GM18499 (cell line): Measurements from ENCODE around the gene PRKCA.
"Not testable (repeated sequence)": the region's sequence is repeated elsewhere in the genome, so short reads cannot be mapped to it uniquely, and the experiment has no call there.

Source experiments
- ATAC-seq: cut with Tn5 transposase; IDR thresholded peaks from one replicate; pipeline ENCODE4 v1.9.1; 2021; ENCODE audit warnings: moderate number of reproducible peaks; ENCODE audit not compliant: insufficient read depth, unreplicated experiment

The PRKCA gene

GRCh38 chr17:66349521-66350254, 47.3 kb downstream of the PRKCA start:
- no peak for ATAC-seq

GRCh38 chr17:66350576-66350975, 48.2 kb downstream of the PRKCA start:
- not testable (repeated sequence) for ATAC-seq

GRCh38 chr17:66351033-66351432, 48.6 kb downstream of the PRKCA start:
- ATAC-seq, result no peak

- no peak for ATAC-seq
Measured at GRCh38 chr17:66351701-66352100, 49.3 kb downstream of the PRKCA start.

GRCh38 chr17:66353937-66354401, 51.6 kb downstream of the PRKCA start:
- no peak for ATAC-seq

- ATAC-seq, result no peak
Measured at GRCh38 chr17:66354472-66354871, 52.1 kb downstream of the PRKCA start.

- no peak for ATAC-seq
Measured at GRCh38 chr17:66354981-66355380, 52.6 kb downstream of the PRKCA start.

GRCh38 chr17:66355510-66355909, 53.1 kb downstream of the PRKCA start:
- no peak for ATAC-seq

GRCh38 chr17:66357037-66357436, 54.6 kb downstream of the PRKCA start:
- no peak for ATAC-seq

- ATAC-seq, result no peak
Measured at GRCh38 chr17:66359351-66359750, 56.9 kb downstream of the PRKCA start.

- ATAC-seq, result not testable (repeated sequence)
Measured at GRCh38 chr17:66360961-66361565, 58.6 kb downstream of the PRKCA start.

- ATAC-seq, result no peak
Measured at GRCh38 chr17:66364508-66364907, 62.1 kb downstream of the PRKCA start.

- no peak for ATAC-seq
Measured at GRCh38 chr17:66364990-66365490, 62.6 kb downstream of the PRKCA start.

- ATAC-seq, result no peak
Measured at GRCh38 chr17:66365903-66366302, 63.5 kb downstream of the PRKCA start.

- no peak for ATAC-seq
Measured at GRCh38 chr17:66367107-66367506, 64.7 kb downstream of the PRKCA start.

- ATAC-seq, result no peak
Measured at GRCh38 chr17:66369830-66370229, 67.4 kb downstream of the PRKCA start.

GRCh38 chr17:66371561-66371960, 69.1 kb downstream of the PRKCA start:
- no peak for ATAC-seq

GRCh38 chr17:66372182-66372581, 69.8 kb downstream of the PRKCA start:
- ATAC-seq, result no peak

GRCh38 chr17:66373079-66373478, 70.7 kb downstream of the PRKCA start:
- no peak for ATAC-seq

GRCh38 chr17:66373944-66374817, 71.8 kb downstream of the PRKCA start:
- ATAC-seq, result no peak

- no peak for ATAC-seq
Measured at GRCh38 chr17:66375121-66375520, 72.7 kb downstream of the PRKCA start.
